Renal cortical epithelial cell (primary cell): ENCODE data around the gene ADK. TPM values are rescaled to one million over a fixed set of nuclear protein-coding genes. Genes with fewer than 3 reads are reported as not detected.
A peak's percentile ranks its signal among the peaks of the same experiment; 100 is the strongest.
"Not testable (repeated sequence)": the region's sequence is repeated elsewhere in the genome, so short reads cannot be mapped to it uniquely, and the experiment has no call there.

Experiments
- DNase-seq: peaks from one replicate; pipeline ENCODE4 v3.0.0-alpha.2; 2011; ENCODE audit warnings: low read depth
- total RNA-seq: library from RNA; depleted of rRNA; stranded (reverse); fragments of >200 nt; gene quantifications from 2 replicates; pipeline ENCODE4 v1.2.3, GENCODE V29; 2014

ADK gene
- total RNA-seq, 1 donor from 2014 or later, result 74.9 TPM

- DNase-seq, result not testable (repeated sequence)
Observed at GRCh38 chr10:74353021-74353420, 202.0 kb downstream of the ADK start.

DNA sequence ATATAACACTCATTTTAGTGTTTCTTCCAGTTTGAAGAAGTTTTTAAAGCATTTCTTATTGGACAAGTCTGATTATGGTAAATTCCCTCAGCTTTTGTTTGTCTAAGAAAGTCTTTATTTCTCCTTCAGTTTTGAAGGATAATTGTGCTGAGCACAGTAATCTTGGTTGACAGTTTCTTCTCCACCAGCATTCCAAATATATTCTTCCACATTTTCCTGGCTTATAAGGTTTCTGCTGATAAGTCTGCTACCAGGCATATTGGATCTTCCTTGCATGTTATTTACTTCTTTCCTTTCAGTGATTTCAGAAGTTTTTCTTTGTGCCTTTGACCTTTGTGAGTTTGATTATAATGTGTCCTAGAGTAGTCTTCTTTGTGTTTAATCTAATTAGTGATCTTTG, 210.7 kb downstream of the ADK start:
- DNase-seq, result no peak

GRCh38 chr10:74363727-74364126, 212.7 kb downstream of the ADK start:
- DNase-seq, result no peak

DNA sequence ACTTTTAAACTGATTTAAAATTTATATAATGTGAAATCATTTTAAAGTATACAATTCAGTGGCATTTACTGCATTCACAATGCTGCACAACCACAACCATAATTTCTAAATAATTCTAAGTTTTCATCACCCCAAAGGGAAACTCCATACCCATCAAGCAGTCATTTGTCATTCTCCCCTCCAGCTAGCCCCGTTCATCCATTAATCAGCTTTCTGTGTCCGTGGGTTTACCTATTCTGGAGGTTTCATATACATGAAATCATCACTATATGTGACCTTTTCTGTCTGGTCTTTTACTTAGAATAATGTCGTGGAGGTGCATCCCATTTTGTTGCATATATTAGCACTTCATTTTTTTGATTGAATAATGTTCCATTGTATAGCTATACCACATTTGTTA, 214.1 kb downstream of the ADK start:
- no peak for DNase-seq

DNA sequence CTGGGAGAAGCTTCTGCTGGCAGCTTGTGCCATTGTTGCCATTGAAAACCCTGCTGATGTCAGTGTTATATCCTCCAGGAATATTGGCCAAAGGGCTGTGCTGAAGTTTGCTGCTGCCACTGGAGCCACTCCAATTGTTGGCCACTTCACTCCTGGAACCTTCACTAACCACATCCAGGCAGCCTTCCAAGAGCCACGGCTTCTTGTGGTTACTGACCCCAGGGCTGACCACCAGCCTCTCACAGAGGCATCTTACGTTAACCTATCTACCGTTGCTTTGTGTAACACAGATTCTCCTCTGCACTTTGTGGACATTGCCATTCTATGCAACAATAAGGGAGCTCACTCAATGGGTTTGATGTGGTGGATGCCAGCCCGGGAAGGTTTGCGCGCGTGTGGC, 220.7 kb downstream of the ADK start:
- peak; percentile 2 for DNase-seq

DNA sequence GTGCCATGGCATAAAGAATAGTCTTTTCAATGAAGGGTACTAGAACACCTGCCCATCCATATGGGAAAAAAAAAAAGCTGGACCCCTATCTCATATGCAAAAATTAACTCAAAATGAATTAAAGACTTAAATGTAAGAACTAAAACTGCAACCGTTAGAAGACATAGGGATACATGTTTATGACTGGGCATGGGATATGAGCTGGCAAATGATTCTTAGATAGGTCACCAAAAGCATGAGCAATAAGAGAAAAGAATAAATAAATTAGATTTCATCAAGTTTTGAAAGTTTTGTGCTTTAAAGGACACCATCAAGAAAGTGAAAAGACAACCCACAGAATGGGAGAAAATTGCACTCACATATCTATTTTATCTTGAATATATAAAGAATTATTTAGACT, 222.0 kb downstream of the ADK start:
- DNase-seq, result no peak

GRCh38 chr10:74377476-74377875, 226.5 kb downstream of the ADK start:
- peak; percentile 39 for DNase-seq

DNA sequence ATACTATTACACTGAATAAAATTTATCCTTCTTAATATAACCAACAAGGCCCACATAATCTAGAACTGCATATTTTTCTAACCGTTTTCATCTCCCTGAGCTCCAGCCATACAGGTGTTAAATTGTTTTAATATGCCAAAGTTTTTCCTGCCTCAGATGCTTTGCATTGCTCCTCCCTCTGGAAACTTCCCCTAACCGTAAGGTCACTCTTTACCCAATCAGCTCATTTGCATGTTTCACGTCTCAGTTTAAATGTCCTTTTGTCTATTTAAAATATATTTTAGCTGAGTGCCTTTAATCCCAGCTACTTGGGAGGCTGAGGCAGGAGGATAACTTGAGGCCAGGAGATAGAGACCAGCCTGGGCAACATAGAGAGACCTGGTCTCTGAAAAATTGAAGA, 228.5 kb downstream of the ADK start:
- DNase-seq, result no peak

DNA sequence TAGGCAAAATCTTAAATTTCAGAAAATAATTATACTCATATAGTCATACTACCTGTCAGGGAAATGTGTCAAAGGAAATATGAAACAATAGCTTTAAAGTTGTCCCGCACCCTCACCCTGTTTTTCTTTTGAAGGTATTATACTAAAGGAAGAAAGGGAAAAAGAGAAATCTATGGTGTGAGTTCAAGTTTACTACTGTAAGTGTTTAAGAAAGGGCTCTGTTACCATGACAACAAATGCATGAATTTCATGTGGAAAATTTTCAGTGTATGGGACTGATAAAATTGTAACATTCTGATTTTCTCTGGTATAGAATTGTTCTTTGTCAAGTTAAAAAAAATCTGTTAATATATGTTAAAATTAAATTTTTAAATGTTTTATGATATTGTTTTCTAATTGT, 229.8 kb downstream of the ADK start:
- DNase-seq, result no peak

- no peak for DNase-seq
Observed at GRCh38 chr10:74381291-74381853, 230.4 kb downstream of the ADK start.

GRCh38 chr10:74382663-74383062, 231.6 kb downstream of the ADK start:
- no peak for DNase-seq

DNA sequence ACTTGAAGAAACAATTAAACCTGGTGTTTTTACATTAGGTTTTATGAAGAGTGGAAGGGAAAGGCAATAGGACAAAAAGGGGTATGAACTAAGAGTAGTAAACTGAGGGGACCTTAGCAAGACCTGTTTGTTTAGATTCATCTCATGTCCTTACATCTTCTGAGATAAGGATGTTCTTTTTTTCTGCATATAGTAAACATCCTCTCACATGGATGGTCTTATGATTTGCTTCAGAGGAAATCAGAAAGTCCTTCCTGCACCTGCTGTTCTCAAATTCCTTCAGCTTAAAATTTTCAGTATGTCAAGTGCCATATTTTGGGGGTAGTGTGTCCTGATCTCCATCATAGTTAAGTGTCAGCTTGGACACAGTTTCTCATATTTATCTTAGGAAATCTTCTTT, 232.6 kb downstream of the ADK start:
- DNase-seq, result no peak

- peak; percentile 35 for DNase-seq
Observed at GRCh38 chr10:74384615-74385183, 233.7 kb downstream of the ADK start.

- DNase-seq, result no peak
Observed at GRCh38 chr10:74388801-74389200, 237.8 kb downstream of the ADK start.

DNA sequence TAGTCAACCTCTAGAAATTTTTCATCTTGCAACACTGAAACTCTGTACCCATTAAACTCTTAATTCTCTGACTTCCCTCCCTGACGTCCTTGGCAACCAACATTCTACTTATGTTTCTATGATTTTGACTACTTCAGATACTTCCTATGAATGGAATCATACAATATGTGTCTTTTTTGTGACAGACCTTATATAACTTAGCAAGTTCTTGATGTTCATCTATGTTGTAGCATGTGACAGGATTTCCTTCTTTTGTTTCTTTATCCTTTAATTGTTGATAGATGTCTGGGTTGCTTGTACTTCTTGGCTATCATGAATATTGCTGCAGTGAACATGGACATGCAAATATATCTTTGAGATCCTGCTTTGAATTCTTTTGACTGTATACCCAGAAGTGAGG, 240.8 kb downstream of the ADK start:
- DNase-seq, result no peak

DNA sequence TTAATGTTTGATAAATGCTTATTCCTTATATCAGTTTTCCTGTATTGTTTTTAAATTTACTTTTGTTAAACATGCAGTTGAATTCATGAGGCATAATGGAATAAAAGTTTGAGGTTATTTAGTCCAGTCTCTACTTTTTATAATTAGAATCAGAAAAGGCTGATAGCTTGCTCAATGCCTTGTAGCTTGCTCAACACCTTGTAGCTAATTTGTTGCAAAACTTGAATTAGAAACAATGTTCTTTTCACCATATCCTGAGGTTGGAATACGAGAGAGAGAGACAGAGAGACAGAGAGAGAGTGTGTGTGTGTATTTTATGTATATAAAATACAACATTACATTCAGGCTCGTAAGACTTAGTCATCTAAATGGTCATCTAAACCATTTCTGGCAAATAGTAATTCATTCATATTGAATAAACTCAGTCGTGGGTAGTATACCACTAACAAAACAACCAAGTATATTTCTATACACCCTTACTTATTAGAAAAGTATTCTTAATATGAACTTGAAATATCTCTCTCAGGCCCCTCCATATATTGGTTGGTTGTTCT, 243.5 kb downstream of the ADK start:
- DNase-seq, result no peak

GRCh38 chr10:74400186-74400585, 249.2 kb downstream of the ADK start:
- DNase-seq, result no peak

DNA sequence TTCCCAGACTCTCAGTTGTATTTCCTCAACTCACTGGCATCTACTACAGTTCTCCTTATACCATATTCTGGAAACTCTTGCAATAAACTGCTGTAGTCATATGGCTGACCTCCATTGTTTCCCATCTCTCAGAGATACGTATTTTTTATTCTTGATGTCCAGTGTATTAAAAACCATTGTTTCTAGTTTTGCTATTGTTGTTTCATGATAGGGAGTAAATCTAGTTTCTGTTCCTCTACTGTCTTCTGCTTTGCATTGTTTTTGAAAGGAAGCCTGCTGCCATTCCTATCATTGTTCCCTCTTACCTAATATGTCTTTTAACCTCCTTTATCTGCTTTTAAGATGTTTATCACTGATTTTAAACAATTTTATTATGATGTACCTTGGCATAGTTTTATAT, 255.0 kb downstream of the ADK start:
- no peak for DNase-seq

GRCh38 chr10:74415146-74415839, 264.3 kb downstream of the ADK start:
- no peak for DNase-seq

DNA sequence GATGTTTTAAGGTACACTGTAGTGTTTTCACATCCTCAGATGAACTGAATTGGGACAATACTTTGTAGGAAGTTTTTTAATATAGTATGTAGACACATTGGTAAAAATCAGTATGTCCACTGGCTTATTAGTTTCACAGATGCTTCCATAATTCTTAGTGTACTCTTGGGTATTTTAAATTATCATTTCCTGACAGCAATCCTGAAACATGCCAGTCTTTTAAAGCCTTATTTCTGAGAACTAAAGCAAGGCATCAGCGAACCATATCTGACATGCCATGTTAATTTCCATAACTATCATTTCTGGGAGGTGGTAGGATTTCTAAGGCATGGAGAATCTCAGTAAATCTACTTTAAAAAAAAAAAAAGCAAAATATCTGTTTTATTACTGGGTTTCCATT, 266.4 kb downstream of the ADK start:
- DNase-seq, result no peak

- DNase-seq, result peak; percentile 84
Observed at GRCh38 chr10:74418285-74418872, 267.4 kb downstream of the ADK start.

DNA sequence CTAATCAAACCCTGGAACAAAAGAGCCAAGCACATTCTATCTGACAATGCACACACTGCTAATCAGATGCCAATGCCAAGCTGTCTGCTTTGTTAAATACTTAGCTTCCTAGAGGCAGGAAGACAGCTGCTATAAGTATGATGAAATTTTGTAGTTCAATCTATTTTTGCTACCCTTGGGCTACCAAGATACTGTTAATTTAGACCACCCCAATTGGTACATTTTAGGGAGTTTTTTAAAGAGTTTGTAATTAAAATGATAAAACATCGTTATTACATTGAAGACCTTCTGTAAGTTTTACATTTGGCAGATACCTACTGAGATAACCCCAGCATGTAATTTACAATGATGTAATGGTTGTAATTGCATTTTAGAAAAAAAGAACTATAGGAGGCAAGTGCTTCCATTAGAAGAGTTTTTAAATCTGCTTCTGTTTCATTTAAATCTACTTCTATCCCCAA, 268.5 kb downstream of the ADK start:
- DNase-seq, result no peak

GRCh38 chr10:74419958-74420375, 268.9 kb downstream of the ADK start:
- DNase-seq, result peak; percentile 15
